ENCODE data around the gene SUMF2. TPM values are rescaled to one million over a fixed set of nuclear protein-coding genes. Genes with fewer than 3 reads are reported as not detected.
"Not testable (repeated sequence)": the region's sequence is repeated elsewhere in the genome, so short reads cannot be mapped to it uniquely, and the experiment has no call there.

The SUMF2 gene
- total RNA-seq, 4 donors from 2014 or later, result 71.4 to 93.2 (median 80.8) TPM

- peaks cover 12 to 18% (median 15%) of the 10 kb centered on the region in 4 donors for H3K4me1 ChIP-seq
- H3K27ac ChIP-seq (replicated peaks in 1 of 4), result peak overlapping the region in 1 of 4 donors; percentile 96
- TF ChIP-seq EP300 (IDR thresholded peaks at IDR 0.05) (no peak), POLR2AphosphoS5 (IDR thresholded peaks at IDR 0.05) (no peak), CTCF (IDR thresholded peaks at IDR 0.05) (no peak), POLR2A (IDR thresholded peaks at IDR 0.05; ENCODE audit: low read depth) (no peak)
- H3K36me3 ChIP-seq, result peaks cover 34 to 61% (median 59%) of the 10 kb centered on the region in 4 donors
- H3K9me3 ChIP-seq, result no peaks in the 10 kb centered on the region
- H3K27me3 ChIP-seq, result no peaks in the 10 kb centered on the region
- intact Hi-C loops (cut with DNase I), result no loop called here
- 85% methylated on average over 2 of the region's 2 CpGs for WGBS
- no peak overlapping the region for H3K4me3 ChIP-seq
- DNase-seq (ENCODE audit: extremely low spot score), result no peak
Measured at GRCh38 chr7:56062382-56062781, 1.7 kb upstream of the SUMF2 start.

- no peaks in the 10 kb centered on the region for H3K27me3 ChIP-seq
- TF ChIP-seq POLR2AphosphoS5 (IDR thresholded peaks at IDR 0.05) (no peak), POLR2A (IDR thresholded peaks at IDR 0.05; ENCODE audit: low read depth) (no peak), EP300 (IDR thresholded peaks at IDR 0.05) (no peak), CTCF (IDR thresholded peaks at IDR 0.05) (no peak)
- H3K9me3 ChIP-seq, result no peaks in the 10 kb centered on the region
- 64% methylated on average over 7 of the region's 7 CpGs for WGBS
- DNase-seq (ENCODE audit: extremely low spot score), result no peak
- peaks cover 23 to 54% (median 51%) of the 10 kb centered on the region in 4 donors for H3K36me3 ChIP-seq
- peaks cover 12 to 18% (median 15%) of the 10 kb centered on the region in 4 donors for H3K4me1 ChIP-seq
- peak overlapping the region; percentile 72 to 90 (median 80) for H3K4me3 ChIP-seq
- H3K27ac ChIP-seq (replicated peaks in 1 of 4), result peak overlapping the region; percentile 86 to 96 (median 92)
- intact Hi-C loops (cut with DNase I), result no loop called here
Measured at GRCh38 chr7:56063500-56063881, 595 bp upstream of the SUMF2 start.

- 97% methylated on average over 13 of the region's 13 CpGs for WGBS
Measured at GRCh38 chr7:56066376-56066775, 2.3 kb downstream of the SUMF2 start.

GRCh38 chr7:56074371-56074791, 10.3 kb downstream of the SUMF2 start:
- intact Hi-C loops (cut with DNase I), result loop anchor here (2.0 to 10.0 kb wide), 2 partner anchors 70 to 190 kb away; partner anchors contain the start of gene ZNF713
- peak; percentile 39 to 69 for TF ChIP-seq POLR2AphosphoS5 (IDR thresholded peaks at IDR 0.05)
- no peak for TF ChIP-seq EP300 (IDR thresholded peaks at IDR 0.05)
- TF ChIP-seq CTCF (IDR thresholded peaks at IDR 0.05), result peak; percentile 89 to 98 (median 92)
- no peak for TF ChIP-seq POLR2A (IDR thresholded peaks at IDR 0.05; ENCODE audit: low read depth)
- DNase-seq (ENCODE audit: extremely low spot score), result peak; percentile 96
- H3K27me3 ChIP-seq, result no peaks in the 10 kb centered on the region
- H3K36me3 ChIP-seq, result peaks cover 14 to 71% (median 51%) of the 10 kb centered on the region in 4 donors
- no peak overlapping the region for H3K4me3 ChIP-seq
- H3K27ac ChIP-seq (replicated peaks in 1 of 4), result peak overlapping the region in 3 of 4 donors; percentile 20 to 67 (median 45)
- peaks cover 13 to 18% (median 16%) of the 10 kb centered on the region in 4 donors for H3K4me1 ChIP-seq
- no peaks in the 10 kb centered on the region for H3K9me3 ChIP-seq
- WGBS, result 16% methylated on average over 19 of the region's 19 CpGs

More at GRCh38 chr7:56066376-56066775, 2.3 kb downstream of the SUMF2 start:
- intact Hi-C loops (cut with DNase I); DNase-seq (ENCODE audit: extremely low spot score); H3K27me3 ChIP-seq; H3K9me3 ChIP-seq; H3K27ac ChIP-seq (replicated peaks in 1 of 4); H3K4me3 ChIP-seq: not testable (repeated sequence)
- H3K36me3 ChIP-seq, result peaks cover 17 to 54% (median 51%) of the 10 kb centered on the region in 4 donors
- peaks cover 12 to 18% (median 15%) of the 10 kb centered on the region in 4 donors for H3K4me1 ChIP-seq

- peaks cover 12 to 56% (median 34%) of the 10 kb centered on the region in 4 donors for H3K36me3 ChIP-seq
- H3K4me3 ChIP-seq, result no peak overlapping the region
- no peaks in the 10 kb centered on the region for H3K9me3 ChIP-seq
- intact Hi-C loops (cut with DNase I), result loop anchor here (10.0 kb wide), 1 partner anchor 193 kb away; the partner anchor contains the start of gene ZNF713
- H3K27me3 ChIP-seq, result no peaks in the 10 kb centered on the region
- no peak for DNase-seq (ENCODE audit: extremely low spot score)
- peaks cover 28 to 36% (median 31%) of the 10 kb centered on the region in 4 donors for H3K4me1 ChIP-seq
- peak overlapping the region in 1 of 4 donors; percentile 46 for H3K27ac ChIP-seq (replicated peaks in 1 of 4)
- WGBS, result 92% methylated on average over 3 of the region's 3 CpGs
- TF ChIP-seq CTCF (IDR thresholded peaks at IDR 0.05) (no peak), EP300 (IDR thresholded peaks at IDR 0.05) (no peak), POLR2AphosphoS5 (IDR thresholded peaks at IDR 0.05) (no peak), POLR2A (IDR thresholded peaks at IDR 0.05; ENCODE audit: low read depth) (no peak)
Measured at GRCh38 chr7:56077681-56078080, 13.6 kb downstream of the SUMF2 start.

All from esophagus muscularis mucosa (tissue), 4 donors.